GM18526 (cell line): Measurements from ENCODE around the gene BAAT.
"Not testable (repeated sequence)": the region's sequence is repeated elsewhere in the genome, so short reads cannot be mapped to it uniquely, and the experiment has no call there.

ENCODE experiments used
- POLR2A ChIP-seq: IDR thresholded peaks from 3 replicates; pipeline ENCODE4 v1.6.1; 2011; ENCODE audit not compliant: insufficient read length; ENCODE audit errors: extremely low read depth

The BAAT gene

DNA sequence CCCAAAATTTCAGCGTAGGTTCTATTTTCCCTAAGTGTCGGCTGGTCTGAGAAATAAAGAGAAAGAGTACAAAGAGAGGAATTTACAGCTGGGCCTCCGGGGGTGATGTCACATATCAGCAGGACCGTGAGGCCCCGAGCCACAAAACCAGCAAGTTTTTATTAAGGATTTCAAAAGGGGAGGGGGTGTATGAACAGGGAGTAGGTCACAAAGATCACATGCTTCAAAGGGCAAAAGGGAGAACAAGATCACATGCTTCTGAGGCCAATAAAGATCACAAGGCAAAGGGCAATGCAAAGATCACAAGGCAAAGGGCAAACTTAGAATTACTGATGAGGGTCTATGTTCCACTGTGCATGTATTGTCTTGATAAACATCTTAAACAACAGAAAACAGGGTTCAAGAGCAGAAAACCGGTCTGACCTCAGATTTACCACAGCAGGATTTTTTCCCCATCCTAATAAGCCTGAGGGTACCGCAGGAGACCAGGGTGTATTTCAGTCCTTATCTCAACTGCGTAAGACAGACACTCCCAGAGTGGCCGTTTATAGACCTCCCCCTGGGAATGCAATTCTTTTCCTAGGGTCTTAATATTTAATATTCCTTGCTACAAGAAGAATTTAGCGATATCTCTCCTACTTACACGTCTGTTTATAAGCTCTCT is at the start of gene BAAT:
Gene BAAT (minus strand): TSS at position 134 of the 664 bp plus-strand sequence. CDS start 13,602 bp downstream, outside the sequence.
- TF ChIP-seq POLR2A, result not testable (repeated sequence)

DNA sequence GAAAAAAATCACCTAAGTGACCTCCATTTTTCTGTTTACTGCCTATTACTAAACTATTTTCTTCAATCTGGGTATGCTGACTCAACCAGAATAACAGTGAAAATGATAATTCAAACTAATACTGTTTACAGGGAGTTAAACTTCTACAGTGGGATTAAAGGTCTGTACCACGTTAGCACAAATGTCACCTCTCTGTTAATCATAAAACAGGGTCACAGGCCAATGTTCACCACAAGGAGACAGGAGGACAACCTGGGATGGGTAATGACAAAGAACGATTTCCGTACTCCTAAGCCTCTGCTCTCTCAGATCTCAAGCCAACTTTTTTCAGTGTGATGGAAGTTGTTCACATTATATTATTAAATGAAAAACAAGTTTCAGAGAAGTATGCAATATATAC is 48.4 kb upstream of the BAAT start:
- TF ChIP-seq POLR2A, result no peak

DNA sequence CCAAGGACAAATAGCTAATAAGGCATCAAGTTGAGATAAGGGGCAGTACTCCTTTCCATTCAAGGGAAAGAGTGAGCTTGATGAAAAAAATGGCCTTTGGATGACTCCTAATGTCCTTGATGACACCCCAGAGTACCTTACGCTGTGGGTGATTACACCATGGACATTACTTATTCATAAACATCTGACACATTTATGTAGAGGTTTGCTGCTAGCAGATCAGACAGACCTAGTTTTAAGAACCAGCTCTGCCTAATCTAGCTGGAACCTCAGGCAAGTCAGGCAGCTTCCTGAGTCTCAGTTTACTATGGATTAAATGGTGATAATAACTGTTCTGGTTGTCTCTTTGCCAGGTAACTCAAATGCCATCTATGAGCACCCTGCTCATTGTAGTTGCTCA is 47.9 kb upstream of the BAAT start:
- TF ChIP-seq POLR2A, result no peak

DNA sequence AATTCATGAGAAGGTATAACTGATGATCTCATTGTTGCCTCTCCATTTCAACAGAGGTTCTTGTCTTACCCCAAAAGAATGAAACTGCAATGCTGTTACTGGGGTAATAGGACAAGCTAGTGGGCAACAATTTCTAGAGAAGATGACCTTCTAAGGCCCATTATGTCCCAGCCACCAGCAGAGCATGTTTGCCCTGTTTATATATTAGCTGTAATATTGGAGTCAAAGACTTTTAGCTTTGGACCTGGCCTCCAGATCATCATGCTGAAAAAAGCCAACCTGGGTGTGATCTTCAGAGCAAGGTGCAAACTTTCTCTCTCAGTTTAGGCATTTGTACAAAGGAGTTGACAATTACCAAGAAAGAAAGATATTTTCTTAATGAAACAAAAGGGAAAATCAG is 47.4 kb upstream of the BAAT start:
- TF ChIP-seq POLR2A, result no peak

DNA sequence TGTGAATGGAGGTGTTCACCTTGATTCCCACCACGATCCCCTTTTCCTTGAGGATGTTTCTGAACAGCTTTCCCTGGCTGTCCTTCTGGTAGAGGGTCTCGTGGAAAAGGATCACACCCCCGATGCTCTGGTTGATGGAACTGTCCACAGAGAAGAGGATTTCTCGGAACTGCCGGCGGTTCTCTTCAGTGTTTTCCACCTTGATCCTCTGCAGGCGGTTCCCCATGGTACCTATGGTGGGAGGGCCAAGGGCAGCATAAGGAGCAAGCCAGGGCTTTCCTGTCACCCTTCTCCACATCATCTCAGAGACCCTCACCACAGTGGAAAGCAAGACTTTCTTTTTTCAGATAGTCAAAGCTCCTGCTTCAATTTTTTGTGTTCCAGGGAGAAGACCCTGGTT is 44.9 kb upstream of the BAAT start:
- no peak for TF ChIP-seq POLR2A

DNA sequence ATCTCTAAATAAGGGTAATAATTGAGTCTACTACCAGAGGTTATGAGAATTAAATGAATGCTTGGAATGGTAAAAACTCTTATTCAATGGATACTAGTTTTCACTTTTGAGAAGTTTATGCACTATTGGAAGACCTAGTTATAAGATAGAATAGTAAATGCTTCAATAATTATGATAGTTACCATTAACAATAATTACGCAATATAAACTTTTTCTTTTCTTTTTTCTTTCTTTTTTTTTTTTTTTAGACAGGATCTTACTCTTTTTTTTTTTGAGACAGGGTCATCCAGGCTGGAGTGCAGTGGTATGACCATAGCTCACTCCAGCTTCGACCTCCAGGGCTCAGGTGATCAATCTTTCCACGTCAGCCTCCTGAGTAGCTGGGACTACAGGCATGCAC is 44.1 kb upstream of the BAAT start:
- no peak for TF ChIP-seq POLR2A

DNA sequence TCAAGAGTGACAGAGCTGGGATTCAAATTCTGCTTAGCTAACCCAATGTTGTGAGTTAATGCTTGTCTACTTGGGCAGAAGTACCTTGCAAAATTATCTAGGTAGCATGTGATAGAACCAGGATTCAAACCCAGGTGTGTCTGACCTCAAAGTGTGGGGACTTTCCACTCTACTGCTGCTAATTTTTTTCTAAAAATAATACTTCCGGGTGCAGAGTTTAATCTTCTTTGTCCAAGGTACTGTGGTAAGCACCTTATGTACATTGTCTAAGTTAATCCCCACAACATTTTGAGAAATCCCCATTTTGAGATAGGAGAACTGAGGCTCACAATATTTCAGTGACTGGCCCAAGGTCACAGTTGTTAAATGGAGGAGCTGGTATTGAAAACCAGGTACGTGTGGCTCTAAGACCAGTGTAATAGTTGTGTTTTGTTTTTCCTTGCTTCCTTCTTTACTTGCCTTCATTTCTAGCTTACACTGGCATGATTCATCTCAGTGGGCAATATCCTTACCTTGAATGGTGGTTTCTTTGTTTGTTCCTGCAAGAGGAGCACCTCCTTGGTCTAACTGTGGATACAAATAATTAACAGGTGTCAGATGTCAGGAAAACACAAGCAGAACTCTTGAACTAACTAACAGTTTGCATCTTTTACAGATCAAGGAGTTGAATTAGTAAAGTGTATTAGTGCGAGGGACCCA is 43.3 kb upstream of the BAAT start:
- no peak for TF ChIP-seq POLR2A

DNA sequence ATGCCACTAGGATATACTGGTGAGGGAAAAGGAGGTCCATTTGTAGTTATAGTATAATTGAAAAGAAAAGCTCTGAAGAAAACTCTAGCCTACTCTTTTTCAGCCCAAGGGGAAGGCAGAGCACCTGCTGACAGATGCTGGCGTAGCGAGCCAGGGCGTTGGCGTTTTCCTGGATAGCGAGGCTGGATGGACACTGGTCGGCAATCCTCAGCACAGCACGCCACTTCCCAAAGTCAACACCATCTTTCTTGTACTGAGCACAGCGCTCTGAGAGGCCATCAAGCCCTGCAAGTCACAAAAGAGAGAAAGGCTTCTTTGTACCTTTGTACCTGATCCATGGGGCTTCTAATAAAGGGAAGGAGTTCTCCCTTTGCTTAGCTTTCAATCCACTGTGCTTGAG is 42.6 kb upstream of the BAAT start:
- no peak for TF ChIP-seq POLR2A

DNA sequence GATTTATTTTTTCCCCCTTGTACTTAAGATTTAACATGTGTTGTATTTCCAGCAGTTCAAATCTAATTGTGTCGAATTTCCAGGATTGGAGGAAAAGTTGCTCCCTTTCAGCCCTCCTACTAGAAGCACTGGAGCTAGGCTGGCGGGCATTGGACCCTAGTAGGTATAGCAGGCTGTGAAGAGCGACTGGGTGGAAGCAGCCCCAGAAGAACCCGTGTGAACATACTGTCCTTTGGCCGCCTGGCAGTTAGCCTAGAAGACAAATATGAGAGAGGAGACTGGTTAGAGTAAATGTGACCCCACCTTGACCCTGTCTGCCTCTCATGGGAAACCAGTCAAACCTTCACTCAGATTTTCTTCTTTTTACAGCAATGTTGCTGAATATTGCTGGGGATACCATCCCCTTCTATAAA is 36.9 kb upstream of the BAAT start:
- no peak for TF ChIP-seq POLR2A

DNA sequence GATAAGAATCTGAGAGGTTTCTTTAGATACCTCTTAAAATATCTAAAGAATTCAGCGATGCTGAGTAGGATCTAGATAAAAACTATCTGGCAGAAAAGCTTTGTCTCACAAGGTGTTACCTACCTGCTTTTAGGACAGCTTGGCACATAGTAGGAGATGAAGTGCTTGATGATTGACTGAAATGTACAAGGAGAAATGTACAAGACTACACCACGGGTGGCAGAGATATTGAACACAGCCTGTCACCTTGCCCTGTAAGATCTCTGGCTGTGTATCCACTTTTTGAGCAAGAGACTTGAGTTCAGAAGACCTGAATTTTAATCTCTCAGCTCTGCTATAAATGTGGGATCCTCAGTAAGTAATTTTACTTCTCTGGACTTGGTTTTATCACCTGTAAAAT is 35.1 kb upstream of the BAAT start:
- no peak for TF ChIP-seq POLR2A

DNA sequence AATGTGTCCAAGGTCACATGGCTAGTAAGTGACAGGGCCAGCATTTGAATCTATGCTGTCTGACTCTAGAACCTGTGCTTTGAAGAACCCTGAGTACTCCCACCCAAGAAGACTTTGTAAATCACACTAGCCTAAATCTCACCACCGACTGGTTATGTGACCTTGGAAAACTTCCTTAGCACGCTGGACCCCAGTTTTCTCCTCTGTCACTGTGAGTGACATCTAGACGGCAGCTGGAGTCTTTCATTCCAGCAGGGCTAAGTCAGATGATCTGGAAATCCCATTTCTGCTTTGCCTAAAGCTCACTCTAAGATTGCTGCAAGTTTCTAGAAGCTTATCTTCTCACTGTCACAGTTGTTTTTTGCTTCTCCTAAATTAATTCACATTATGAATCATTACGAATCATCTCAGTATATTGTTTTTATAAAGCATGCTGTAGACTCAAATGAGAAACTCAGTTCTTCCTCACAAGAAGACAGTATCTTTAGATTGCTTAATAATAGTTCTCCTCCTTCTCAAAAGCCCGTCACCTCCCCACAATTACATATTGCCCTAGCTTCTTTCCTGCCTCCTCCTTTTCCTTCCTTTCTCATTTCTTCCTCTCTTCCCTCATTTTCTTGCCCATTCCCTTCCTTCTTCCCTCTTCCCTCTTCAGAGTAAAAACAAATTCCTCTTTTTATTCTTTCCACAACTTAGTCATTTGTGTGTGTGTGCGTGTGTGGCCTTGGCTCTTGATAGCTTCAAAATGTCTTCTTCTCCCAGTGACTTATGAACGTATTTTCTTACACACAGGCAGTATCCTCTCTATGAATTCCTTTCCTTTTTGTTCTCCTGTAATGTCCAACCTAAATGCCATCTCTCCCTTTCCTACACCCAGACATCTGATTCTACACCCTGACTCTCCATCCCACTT is 34.0 kb upstream of the BAAT start:
- no peak for TF ChIP-seq POLR2A

DNA sequence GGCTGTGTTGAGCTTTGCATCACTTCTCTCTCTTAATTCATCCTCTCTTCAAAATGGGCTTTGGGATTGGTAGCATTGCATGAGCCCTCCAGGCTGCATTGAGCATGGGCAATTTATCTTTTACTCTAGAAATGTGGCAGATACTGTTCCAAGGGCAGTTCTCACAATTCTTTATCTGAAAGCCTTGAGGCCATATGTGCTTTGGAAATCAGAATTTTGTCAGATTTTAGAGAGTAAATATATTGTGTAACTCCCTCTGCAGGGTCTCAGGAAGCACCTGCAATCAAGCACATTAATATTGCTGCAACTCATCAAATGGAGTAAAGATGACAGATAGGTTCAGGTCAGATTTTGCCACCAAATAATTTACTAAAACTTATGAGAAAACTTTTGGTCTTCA is 33.2 kb upstream of the BAAT start:
- no peak for TF ChIP-seq POLR2A

DNA sequence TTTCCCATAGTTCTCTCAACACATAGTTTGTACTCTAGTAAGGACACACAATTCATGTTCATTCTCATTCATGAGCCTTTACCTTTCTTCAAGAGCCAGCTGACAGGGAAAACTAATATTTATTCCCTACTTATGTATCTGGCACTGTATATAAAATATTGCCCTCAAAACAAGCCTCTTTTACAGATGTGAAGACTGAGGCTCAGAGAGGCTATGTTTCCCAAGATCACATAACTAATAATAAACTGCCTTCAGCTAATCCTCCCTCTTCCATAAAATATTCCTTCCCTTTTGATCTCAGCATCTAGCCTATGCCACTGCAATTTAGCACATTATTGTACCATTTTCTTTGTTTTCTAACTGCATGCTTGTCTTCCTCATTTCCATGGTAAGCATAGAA is 32.6 kb upstream of the BAAT start:
- TF ChIP-seq POLR2A, result no peak

DNA sequence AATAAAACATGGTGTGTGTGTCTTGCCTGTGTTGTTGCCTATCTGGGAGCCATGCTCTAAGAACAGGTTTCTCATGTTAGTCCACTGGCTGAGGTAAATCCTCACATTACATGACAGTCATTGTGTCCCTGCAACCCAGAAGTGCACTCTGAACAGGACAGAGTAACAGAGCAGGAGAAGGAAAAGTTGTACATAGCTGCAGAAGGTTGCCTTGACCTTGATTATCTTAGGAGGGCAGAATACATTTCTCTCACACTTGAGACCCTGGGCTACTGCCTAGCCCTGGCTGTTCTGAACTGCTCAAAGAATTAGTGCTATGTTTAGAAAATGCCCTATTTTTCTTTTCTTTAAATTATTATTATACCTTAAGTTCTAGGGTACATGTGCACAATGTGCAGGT is 30.8 kb upstream of the BAAT start:
- TF ChIP-seq POLR2A, result no peak

DNA sequence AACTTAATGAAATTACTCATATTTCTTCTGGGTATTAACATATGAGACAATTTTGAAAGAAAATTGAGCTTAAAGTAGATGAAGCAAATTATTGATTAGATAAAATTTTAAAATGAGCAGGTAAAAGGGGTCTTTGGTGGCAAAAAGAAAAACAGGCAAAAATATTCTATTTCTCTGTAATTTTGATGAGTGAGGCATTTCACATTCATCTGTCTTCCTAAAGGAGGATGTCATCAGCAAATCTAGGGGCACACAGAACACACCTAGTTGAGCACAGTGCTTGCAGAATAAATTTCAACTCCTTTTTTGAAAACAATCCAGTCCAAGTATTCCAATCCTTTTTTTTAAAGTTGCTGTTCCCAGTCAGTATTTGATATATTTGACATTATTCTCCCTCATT is 30.0 kb upstream of the BAAT start:
- no peak for TF ChIP-seq POLR2A

DNA sequence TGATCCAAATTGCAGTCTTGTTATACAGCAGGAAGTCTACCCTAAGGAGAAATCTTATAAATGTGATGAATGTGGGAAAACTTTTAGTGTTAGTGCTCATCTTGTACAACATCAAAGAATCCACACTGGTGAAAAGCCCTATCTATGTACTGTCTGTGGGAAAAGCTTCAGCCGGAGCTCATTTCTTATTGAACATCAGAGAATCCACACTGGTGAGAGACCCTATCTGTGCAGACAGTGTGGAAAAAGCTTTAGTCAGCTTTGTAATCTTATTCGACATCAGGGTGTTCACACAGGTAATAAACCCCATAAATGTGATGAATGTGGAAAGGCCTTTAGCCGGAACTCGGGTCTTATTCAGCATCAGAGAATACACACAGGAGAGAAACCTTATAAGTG is 24.3 kb upstream of the BAAT start:
- no peak for TF ChIP-seq POLR2A

DNA sequence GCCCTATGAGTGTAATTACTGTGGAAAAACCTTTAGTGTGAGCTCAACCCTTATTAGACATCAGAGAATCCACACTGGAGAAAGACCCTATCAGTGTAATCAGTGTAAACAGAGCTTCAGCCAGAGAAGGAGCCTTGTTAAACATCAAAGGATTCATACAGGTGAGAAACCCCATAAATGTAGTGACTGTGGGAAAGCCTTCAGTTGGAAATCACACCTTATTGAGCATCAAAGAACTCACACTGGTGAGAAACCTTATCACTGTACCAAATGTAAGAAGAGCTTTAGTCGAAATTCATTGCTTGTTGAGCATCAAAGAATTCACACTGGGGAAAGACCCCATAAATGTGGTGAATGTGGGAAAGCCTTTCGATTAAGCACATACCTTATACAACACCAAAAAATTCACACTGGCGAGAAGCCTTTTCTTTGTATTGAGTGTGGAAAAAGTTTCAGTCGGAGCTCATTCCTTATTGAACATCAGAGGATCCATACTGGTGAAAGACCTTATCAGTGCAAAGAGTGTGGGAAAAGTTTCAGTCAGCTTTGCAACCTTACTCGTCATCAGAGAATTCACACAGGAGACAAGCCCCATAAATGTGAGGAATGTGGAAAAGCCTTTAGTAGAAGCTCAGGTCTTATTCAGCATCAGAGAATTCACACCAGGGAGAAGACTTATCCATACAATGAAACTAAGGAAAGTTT is 23.7 kb upstream of the BAAT start:
- TF ChIP-seq POLR2A, result no peak
